Kidney epithelial cell (primary cell): ENCODE measurements around the gene PPP1R17. TPM values are rescaled to one million over a fixed set of nuclear protein-coding genes. Genes with fewer than 3 reads are reported as not detected.

Experiments
- DNase-seq: peaks from one replicate; pipeline ENCODE4 v3.0.0-alpha.2; 2010; ENCODE audit warnings: low read depth
- H3K27me3 ChIP-seq: 2 replicates; pipeline ENCODE4 v1.6.0; 2011; ENCODE audit warnings: low read length; ENCODE audit not compliant: control insufficient read depth, insufficient read depth
- H3K36me3 ChIP-seq: 2 replicates; pipeline ENCODE4 v1.5.1; 2011; ENCODE audit warnings: low read length; ENCODE audit not compliant: control insufficient read depth, insufficient read depth
- H3K4me3 ChIP-seq: 2 replicates; pipeline ENCODE4 v1.5.1; 2011; ENCODE audit warnings: low read depth, mild to moderate bottlenecking, control low read depth, low read length
- total RNA-seq: library from RNA; depleted of rRNA; stranded (reverse); fragments of >200 nt; gene quantifications from 2 replicates; pipeline ENCODE4 v1.2.3, GENCODE V29; 2015
- TF ChIP-seq, protein P1 (sequence below): IDR thresholded peaks from 2 replicates; pipeline ENCODE4 v1.5.1; 2011; ENCODE audit warnings: mild to moderate bottlenecking, moderate library complexity, low read length, control low read depth, inconsistent platforms; ENCODE audit not compliant: insufficient read depth, poor library complexity, severe bottlenecking

PPP1R17 gene
- total RNA-seq, 1 donor from 2014 or later: not detected

DNA sequence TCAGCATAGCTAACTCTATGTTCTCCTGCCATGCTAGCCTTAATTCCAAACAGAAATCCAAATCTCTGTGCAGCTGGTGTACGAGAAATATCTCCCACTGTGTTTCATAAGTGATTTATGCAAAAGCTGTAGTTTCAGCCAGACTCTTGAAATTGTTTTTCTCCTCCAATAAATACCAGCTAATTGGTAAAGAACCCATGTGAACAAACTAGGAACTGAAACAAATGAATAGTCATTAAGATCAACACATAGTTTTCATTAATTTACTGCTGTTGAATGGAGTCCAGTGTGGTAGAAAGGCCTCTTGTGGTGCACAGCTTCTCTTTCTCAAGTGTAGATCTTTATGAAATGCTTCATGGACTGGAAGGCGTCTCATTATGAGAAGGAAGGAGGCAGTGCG is 18.4 kb downstream of the PPP1R17 start:
- TF ChIP-seq, protein P1, sequence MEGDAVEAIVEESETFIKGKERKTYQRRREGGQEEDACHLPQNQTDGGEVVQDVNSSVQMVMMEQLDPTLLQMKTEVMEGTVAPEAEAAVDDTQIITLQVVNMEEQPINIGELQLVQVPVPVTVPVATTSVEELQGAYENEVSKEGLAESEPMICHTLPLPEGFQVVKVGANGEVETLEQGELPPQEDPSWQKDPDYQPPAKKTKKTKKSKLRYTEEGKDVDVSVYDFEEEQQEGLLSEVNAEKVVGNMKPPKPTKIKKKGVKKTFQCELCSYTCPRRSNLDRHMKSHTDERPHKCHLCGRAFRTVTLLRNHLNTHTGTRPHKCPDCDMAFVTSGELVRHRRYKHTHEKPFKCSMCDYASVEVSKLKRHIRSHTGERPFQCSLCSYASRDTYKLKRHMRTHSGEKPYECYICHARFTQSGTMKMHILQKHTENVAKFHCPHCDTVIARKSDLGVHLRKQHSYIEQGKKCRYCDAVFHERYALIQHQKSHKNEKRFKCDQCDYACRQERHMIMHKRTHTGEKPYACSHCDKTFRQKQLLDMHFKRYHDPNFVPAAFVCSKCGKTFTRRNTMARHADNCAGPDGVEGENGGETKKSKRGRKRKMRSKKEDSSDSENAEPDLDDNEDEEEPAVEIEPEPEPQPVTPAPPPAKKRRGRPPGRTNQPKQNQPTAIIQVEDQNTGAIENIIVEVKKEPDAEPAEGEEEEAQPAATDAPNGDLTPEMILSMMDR: no peak
- Histone ChIP-seq H3K36me3 (no peaks in the 10 kb centered on the region), H3K27me3 (no peaks in the 10 kb centered on the region), H3K4me3 (no peak overlapping the region)
- no peak for DNase-seq

DNA sequence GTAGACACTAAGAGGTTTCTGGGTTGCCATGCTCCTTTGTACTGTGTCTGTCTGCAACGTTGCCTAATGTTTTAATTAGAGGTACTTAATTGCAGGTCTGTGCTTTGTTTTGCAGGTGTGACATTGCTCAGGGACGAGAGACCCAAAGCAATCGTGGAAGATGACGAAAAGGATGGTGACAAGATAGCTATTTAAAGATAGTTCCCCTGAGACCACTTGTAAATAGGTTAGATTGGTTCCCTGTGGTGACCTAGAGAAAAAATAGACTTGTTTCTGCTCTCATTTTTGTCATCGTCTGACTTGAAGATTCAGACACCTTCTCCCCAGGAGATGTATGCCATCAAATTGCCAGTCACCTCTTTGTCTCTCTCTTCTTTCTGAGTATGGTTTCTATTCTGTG is 20.1 kb downstream of the PPP1R17 start:
- H3K27me3 ChIP-seq: no peaks in the 10 kb centered on the region
- DNase-seq: no peak
- TF ChIP-seq, protein P1: no peak
- no peaks in the 10 kb centered on the region for H3K36me3 ChIP-seq
- H3K4me3 ChIP-seq: no peak overlapping the region

DNA sequence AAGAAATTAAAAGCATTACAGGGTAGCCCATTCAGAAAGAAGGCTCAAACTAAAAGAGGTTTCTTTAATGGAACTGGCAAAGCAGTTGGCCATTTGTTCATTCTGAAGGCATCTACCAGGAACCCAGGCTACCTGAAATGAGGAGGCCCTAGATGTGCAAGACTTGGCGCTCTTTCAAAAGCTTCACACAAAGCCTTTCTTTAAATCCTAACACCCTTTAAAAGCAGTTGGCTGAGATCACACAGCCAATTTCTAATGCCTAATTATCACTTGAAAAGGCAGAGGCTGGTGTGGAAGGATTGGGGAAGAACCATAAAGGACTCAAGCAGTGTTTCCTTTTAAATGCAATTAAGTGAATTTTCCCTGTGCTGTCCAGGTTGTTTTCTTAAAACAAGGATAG is 23.2 kb downstream of the PPP1R17 start:
- H3K27me3 ChIP-seq: no peaks in the 10 kb centered on the region
- TF ChIP-seq, protein P1: no peak

DNA sequence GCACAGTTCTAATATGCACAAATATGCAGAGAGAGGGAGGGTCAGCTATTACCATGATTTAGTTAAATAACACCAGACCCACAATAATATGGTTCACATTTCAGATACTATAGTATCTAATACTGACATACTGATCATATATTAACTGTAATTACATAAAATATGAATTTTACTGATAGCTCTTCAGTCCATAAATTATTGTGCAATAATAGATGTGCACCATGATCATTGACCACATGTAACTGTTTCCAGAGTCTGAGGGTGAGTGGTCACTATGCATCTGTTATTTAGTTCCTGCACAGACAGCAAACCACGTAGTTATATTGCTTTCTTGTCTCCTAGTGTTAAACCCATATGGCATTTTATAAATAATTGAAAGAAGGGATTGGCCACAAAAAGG is 29.3 kb downstream of the PPP1R17 start:
- no peaks in the 10 kb centered on the region for H3K27me3 ChIP-seq
- DNase-seq: no peak
- H3K36me3 ChIP-seq: no peaks in the 10 kb centered on the region
- TF ChIP-seq, protein P1: no peak
- H3K4me3 ChIP-seq: no peak overlapping the region

More for the DNA sequence above, 23.2 kb downstream of the PPP1R17 start:
- no peak for DNase-seq
- Histone ChIP-seq H3K4me3 (no peak overlapping the region), H3K36me3 (no peaks in the 10 kb centered on the region)

DNA sequence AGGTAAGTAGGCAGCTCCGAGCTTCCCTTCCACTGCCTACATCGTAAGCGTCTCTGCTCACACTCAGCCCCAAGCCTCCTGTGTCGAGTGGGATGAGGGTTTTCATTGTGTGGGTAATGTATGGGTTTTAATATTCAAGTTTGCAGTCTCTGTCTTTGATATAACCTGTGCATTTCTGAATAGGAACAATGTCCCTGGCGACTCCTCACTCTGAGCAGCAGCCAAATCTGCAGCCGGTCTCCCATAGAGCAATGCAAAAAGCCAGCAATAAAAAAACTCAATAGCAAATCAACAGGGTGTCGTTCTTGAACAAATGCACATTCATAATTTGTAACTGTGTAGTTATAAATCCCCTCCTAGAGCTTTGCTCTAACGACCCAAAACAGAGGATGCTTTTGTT is 33.4 kb downstream of the PPP1R17 start:
- H3K36me3 ChIP-seq: no peaks in the 10 kb centered on the region
- no peaks in the 10 kb centered on the region for H3K27me3 ChIP-seq
- DNase-seq: no peak
- TF ChIP-seq, protein P1: no peak
- H3K4me3 ChIP-seq: no peak overlapping the region

DNA sequence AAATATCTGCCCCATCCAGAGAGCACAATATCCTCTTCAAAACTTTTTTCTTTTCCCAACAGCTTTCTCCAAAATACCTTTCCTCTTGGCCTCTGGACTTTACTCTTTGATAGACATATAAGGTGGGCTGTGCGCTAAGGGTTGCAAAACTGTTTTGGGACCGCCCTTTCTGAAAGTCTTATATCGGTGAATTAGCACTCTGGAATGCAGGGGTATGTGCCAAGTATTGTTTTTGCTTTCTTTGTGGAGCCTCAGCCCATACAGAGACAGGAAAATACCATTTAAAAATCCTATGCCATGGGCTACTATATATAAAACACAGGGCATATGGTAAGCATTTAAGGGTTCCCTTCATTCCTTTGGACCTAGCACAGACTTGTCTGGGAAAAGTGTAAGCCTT is 37.7 kb downstream of the PPP1R17 start:
- no peak for DNase-seq

More for the DNA sequence above, 37.7 kb downstream of the PPP1R17 start:
- TF ChIP-seq, protein P1: no peak
- H3K27me3 ChIP-seq: no peaks in the 10 kb centered on the region
- H3K4me3 ChIP-seq: no peak overlapping the region
- H3K36me3 ChIP-seq: no peaks in the 10 kb centered on the region
